HuH-7.5 (cell line): Measurements from ENCODE around the gene BBIP1.
A peak's percentile ranks its signal among the peaks of the same experiment; 100 is the strongest.

Experiments
- DNase-seq: peaks from one replicate; pipeline ENCODE4 v3.0.0; 2011; ENCODE audit warnings: low spot score

Gene BBIP1, protein sequence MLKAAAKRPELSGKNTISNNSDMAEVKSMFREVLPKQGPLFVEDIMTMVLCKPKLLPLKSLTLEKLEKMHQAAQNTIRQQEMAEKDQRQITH

DNA sequence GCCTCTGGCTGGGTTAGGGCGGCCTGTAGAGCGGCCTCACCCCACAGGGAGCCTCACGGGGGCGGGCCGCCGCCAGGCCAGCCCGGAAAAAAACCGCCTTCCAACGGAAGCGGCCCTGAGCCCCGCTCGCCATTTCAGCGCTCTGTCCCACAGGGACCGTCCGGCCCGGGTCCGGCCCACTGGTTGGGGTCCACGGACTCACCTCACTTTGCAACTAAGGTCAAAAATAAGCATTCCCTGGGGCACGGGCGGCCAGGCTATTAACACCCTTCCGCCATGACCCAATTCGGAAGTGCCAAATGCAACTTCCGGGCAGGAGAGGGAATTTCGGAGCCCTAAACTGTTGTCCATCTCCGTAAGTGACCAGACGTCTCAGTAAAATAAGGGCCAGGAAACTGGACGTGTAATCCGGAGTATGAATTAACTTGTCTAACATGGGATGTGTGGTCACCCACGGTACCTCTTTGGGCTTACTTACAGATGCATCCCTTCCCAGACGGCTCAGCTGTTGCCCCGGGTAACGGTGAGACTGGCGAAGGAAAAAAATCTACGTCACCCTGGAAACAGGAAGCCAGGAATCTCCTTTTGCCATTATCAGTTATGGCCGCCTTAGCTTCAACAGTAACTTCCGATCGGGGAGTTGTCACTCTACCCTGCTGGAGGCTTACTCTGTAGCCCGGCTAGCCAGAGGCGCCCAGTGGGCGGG is at the start of gene BBIP1:
BBIP1 (minus strand) TSS at position 538 of the 706 bp plus-strand sequence. CDS start 1,023 bp downstream, outside the sequence.
- DNase-seq: peak; percentile 31

DNA sequence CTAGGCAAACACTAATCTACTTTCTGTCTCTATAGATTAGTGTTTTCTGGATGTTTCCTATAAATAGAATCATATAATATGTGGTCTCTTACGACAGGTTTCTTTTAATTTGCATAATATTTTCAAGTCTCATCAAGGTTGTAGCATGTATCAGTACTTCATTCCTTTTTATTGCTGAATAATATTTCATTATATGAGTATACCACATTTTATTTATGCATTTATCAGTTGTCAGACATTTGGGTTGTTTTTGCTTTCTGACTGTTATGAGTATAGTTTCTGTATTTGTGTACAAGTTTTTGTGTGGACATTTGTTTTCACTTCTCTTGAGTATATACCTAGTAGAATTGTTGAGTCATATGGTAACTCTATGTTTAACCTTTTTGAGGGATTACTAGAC is 48.7 kb upstream of the BBIP1 start:
- DNase-seq: no peak

DNA sequence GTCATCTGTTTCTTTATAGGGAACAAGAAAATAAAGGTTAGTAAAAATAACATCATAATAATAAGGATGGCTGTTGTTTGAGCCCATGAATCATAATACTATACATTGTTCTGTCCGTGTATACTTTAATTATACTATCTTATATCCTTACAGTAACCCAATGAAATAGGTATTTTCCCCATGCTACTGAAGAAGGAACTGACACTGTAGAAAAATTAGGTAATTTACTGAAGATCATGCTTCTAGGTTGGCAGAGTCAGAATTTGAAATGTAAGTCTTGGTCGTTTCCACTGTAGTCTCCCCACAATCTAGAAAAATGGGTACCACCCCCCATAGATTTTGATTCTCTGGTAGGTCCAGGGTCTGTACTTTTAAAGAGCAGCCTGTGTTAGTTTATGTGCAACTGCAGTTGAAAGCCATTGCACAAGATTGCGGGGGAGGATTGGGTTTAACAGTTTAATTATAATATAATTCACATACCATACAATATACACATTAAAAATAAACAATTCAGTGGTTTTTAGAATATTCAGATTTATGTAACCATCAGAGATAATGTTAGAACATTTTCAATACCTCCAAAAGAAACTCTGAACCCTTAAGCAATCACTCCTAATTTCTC is 48.1 kb upstream of the BBIP1 start:
- no peak for DNase-seq

DNA sequence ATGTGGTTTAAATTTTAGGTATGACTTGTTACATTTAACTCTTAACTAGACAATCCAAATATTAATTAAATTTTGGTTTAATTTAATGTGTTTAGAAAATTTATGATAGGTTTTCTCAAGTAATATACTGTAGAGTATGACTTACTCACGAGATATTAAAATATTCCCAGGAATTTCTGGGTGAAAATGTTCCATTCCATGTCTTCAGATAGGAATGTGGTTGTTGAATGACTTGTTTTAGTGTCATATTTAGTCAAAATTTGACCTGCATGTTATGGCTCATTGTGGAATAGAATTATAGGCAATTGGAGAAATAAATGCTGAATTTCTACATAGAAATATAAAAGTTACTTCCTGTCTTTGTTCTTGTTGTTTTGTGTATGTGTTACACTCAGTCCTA is 47.2 kb upstream of the BBIP1 start:
- no peak for DNase-seq

DNA sequence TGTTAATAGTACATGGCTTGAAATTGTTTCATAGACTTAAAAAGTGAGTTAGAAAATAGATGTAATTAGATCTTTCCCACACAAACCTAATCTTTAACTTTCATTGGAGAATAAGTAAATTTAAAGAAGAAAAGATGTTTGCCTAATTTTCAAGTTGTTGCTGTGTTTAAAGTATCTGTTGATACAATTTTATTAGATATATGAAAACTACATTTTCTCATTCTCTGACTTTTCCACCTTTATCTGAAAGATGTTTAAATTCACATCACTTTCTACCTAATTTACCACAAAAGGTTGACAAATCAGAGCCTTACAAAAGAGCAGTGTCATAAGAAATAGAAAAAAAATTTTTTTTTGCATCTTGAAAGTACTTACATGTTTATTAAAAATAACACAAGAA is 46.2 kb upstream of the BBIP1 start:
- no peak for DNase-seq

DNA sequence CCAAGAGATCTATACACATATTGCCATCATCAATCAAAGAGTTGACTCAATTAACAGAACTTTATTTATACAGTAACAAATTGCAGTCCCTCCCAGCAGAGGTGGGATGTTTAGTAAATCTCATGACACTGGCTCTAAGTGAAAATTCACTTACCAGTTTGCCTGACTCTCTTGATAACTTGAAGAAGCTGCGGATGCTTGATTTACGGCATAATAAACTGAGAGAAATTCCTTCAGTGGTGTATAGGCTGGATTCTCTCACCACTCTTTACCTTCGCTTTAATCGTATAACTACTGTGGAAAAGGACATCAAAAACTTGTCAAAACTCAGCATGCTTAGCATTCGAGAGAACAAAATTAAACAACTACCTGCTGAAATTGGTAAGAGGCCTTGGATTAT is 45.7 kb upstream of the BBIP1 start:
- DNase-seq: no peak

DNA sequence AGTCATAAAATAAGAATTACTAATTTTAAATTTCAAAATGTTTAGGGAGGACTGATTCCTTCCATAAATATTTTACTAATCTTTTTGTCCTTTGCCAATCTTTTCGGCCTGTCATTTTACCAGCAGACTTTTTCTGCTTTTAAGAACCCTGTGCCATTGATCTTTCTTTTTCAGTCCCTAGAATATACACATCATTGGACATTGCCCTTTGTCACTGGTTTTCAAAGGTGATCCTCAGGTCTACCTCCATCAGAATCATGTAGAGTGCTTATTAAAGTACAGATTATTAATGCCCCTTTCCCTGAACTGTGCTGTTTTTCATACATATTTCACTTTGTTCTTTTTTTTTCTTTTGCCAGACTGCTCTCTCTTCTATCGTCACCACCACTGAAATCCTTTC is 44.2 kb upstream of the BBIP1 start:
- DNase-seq: no peak

DNA sequence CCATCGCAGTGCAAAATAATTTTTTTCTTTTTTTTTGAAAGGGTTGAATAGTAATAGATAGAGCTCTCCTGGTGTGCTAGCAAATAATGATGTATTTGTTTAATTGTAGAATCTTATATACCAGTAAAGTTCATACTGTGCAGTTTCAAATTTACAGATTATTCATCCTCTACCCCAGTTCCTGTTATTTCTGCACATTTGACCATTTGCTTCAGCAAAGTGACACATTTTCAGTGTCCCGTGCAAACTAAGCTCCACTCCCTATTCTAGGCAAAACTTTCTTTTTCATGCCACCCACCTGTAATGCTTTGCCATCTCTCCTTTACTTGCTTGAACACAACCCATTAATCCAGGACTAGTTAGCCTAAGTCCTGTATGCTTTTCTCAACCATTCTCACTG is 43.5 kb upstream of the BBIP1 start:
- no peak for DNase-seq

DNA sequence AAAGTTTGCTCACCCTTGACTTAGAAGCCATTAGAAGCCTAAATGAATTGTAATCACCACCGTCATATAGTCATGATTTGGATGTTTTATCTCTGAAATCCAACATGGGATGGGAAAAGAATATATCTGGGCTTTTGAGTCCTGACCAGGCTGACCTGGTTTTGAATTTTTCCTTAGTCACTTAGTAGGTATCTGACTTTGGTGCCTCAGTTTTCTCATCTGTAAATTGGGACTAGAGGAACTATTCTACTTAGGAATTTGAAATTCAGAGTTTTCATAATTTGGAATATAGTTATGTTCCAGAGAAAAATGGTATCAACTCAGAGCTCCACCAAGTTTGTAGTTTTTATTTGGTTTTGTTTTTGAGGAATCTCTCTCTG is 41.3 kb upstream of the BBIP1 start:
- no peak for DNase-seq

DNA sequence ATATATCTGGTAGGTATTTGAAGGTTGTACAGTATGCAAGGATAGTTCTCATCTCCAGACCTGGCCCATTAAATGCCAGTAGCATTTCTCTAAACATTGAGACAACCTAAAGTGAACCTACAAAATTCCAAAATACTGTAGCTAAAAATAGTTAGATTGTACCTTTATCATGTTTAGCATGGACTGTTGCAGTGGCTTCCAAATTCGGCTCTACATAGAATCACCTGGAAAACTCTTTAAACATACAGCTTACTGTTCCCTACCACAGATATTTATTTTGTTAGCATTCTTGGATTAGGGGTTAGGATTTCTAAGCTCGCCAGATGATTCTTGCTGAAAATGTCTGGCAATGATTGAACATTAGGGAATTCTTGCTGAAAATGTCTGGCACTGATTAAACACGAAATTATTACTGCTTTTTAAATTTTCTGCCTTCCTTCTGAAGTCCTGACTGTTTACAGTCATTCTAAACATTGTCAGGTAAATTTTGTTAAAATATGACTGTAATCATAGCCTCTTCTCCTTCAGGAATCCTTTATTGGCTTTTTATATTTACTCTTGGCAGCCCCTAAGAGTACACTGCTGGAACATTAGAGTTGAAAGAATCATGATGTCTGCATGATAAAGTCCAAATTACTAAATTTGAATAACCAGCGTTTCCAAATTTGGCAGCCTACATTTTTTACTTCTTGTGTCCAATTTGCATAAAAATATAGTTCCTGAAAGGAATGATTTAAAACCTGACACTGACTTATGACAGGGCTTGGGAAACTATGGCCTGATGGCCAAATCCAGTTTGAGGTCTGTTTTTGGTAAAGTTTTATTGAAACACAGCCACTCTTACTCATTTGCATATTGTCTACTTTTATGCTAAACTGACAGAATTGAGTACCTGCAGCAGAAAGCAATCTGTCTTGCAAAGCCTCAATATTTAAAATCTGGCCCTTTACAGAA is 40.7 kb upstream of the BBIP1 start:
- DNase-seq: no peak

DNA sequence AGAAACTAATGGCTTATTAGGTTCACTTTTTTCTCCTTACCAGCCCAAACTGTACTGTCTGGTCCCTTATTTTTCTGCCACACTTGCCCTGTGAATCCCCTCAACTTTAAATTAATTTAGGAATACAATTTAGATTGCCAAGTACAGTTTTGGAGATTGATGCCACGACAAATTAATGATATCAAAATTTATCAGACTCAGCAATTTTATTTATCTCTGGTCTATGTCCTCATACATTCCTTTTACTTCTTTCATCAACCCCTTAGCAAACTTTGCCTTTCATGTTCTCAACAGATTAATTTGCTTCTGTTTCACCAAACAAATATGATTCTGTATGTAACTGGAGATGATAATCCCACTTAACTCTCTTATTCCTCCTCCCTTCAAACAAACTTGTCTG is 38.6 kb upstream of the BBIP1 start:
- DNase-seq: no peak

DNA sequence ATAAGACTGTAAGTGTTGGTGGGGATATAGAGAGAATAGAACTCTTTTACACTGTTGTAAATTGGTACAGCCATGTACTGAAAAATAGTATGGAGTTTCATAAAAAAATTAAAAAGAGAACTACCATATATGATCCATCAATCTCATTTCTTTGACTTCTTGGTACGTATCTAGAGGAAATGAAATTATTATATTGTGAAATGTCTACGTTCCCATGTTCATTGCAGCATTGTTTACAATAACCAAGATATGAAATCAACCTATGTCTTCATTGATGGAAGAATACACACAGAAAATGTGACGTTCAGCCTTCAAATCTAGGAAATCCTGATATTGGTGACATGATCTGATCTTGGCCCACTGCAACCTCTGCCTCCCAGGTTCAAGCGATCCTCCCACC is 32.4 kb upstream of the BBIP1 start:
- no peak for DNase-seq

DNA sequence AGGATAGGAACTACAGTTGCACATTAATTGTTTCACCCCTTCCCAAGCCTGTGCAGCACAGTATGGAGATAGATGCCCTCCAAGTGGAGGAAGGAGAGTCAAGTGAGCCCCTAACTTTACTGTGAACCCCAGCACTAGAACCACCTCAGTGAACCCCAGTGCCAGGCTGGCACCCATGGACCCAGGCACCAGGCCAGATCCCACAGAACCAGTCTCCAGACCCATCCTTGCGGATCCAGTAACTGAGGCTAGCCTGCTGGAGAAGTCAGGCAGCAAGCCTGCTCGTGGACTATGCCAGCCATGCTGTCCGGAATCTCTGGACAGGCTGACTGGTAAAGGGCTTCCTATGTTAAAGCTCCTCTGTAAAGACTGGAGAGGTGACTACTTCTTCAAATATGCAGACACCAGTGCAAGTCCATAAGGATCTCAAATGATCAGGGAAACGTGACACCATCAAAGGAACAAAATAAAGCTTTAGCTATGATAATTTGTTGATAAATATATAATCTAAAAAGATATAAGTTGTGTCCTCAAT is 28.1 kb upstream of the BBIP1 start:
- DNase-seq: no peak

DNA sequence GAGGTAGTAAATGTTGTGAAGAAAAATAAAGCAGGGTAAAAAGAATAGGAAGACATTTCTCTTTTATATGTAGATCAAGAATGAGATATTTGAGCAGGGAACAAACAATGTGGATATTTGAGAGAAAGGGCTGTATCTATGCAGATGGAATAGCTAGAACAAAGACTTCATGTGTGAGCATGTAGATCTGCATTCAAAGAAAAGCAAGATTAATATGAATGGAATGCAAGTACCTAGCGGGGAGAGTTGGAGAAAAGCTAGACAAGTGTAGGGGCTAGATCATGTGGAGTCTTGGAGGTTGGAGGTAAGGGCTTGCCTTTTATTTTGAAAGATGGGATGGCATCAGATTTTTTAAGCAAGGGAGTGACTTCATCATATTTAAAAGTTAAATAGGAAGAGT is 27.5 kb upstream of the BBIP1 start:
- DNase-seq: no peak

DNA sequence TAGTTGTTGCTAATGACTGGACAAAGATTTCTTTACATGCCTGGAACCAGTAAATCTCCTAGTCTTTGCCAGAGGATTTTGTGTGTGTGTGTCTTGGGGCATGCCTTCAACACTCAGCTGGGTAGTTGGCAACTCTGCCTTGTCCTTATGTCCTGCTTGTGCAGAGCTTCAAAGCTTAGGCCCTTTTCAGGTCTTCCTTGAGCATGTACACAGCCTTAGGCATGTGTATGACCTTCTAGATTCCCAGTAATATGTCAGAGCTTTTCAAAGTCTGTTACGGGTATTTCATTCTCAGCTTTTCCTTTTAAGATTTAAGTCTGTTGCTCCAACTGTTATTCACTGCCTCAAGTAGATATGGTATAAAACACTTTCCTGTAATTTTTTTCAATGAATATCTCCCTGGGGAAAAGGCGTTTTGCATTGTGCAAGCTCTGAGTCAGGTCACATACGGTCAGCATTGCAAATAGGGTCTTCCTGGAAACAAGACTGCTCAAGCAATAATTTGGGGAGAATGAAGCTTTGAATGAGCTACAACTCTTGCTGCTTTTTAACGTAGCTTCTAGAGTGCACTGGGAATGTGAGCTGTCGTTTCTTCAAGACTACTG is 25.9 kb upstream of the BBIP1 start:
- no peak for DNase-seq

DNA sequence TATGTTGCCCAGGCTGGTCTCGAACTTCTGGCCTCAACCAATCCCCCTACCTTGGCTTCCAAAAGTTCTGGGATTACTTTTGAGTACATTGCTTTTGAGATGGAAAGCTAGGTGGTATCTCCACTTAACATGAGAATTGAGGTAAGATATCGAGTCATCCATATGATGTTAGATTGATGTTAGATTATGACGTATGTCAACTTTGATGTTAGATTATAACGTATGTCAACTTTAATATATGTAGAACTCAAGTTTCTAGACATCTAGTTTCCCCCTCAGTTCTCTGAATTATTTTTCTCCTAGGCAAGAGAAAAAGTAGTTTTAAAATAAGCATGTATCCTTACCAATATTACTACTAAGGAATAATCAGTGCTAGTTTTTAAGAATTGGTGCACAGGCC is 20.4 kb upstream of the BBIP1 start:
- DNase-seq: no peak

DNA sequence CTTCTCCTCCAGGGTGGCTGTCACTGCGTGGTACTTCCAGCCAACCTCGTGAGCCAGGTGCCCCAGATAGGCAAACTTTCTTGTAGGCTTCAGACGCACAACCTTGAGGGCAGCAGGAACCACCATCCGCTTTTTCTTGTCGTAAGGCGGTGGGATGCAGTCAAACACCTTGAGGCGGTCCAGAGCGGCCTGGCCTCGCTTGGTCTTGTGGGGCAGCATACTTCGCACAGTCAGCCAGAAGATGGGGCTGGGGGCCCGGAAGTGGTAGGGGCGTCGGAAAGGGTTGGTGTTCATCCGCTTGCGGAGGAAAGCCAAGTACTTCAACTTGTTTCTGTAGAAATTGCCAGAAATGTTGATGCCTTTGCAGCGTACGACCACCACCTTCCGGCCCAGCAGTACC is 17.8 kb upstream of the BBIP1 start:
- DNase-seq: no peak

DNA sequence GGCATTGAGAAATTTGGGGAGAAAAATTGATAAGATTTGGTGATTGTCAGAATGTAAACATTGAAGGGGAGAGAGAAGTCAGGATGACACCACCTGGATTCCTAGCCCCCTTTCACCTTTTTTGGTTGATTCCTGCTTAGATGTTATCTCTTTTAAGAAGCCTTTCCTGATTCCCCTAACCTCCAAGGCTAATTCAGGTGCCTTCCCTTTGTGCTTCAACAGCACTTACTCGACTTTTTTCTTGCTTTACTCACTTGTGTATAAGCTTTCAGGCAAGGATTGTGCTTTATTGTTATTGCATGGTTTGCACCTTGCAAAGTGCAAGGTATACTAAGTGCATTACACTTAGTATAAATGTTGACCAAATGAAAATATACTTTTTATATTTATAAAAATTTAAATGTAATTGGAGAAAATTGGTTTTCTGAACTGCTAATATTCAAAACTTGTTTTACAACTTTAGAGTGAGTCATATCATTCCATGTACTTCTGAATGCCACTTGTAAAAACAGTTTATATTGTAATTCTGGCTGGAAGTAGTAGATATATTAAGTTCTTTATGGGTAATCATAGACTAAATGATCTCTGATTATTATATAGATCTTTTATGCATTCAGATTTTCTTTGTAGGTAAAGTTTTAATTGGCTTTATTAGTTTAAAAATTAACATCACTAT is 13.7 kb upstream of the BBIP1 start:
- no peak for DNase-seq

DNA sequence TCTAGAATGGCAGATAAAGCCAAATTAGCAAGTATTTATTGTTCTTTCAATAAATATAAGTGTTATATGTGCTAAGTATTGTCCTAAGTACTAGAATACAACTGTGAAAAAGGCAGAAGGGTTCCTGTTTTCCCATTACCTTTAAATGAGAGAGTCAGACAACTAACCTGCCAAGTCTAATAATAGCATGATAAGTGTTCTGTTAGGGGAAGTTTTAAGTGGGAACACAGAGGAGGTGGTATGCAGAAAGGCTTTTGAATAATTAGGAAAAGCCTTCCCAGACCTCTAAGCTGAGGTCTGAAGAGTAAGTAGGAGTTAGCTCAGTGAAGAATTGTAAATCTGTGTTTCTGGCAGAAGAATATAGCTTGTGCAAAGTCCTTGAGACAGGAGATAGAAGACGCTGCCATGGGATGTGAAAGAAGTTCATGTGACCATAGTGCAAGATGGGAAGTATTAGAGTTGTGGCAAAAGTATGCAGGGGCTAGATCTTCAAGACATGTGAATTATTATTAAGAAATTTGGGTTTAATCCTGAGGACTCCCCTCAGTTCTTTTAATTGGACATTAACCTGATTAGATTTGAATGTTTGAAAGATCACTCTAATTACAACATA is 12.9 kb upstream of the BBIP1 start:
- no peak for DNase-seq

DNA sequence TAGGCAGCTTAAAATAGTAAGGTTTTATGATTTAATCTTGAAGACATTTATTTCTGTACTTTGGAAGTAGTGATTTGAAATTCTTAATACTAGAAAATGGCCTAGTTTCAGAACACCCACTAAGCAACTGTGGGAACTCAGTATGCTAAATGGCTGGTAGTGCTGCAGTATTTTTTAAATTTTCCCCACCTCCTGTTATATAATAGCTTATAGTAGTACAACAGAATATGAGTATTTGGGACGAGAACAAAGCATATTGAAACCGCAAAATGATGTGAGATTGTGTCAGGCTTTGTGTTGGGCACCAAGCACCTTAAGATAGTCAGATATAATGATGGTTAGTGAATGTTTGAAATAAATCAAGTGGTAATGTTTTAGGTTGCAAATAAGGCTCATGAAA is 8.5 kb upstream of the BBIP1 start:
- DNase-seq: no peak

DNA sequence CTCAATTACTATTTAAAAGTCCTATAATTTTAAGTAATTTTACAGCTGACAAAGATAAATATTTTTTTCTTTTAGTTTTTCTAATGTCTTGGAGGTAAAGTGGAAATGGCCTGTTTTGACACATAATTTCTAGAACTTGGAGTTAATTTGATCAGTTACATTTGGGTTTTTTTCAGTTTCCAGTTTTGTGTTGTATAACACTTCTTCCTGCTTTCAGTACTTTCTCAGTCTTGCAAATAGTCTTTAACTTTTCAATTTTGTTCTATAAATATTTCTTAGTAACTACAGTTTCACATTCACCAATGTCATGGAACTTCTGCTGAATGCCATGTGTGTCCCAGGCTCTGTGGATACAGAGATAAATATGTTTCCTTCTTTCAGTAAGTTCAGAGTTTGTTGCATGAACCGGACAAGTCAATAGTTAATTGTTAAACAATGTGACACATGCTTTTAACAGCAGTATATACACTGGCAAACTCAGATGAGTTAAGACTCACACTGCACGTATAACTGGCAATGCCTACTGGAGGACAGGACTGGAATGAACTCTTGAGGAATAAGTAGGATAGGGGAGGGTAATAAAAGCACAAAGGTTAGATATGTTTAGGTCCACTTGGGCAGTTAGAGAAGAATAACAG is 5.0 kb upstream of the BBIP1 start:
- no peak for DNase-seq
